Non-pigmented ciliary epithelial cell (primary cell): ENCODE measurements around the gene ARL8A.
A peak's percentile ranks its signal among the peaks of the same experiment; 100 is the strongest.
"Not testable (repeated sequence)": the region's sequence is repeated elsewhere in the genome, so short reads cannot be mapped to it uniquely, and the experiment has no call there.

Source experiments
- DNase-seq: peaks from one replicate; pipeline ENCODE4 v3.0.0-alpha.2; 2010; ENCODE audit warnings: low read depth

ARL8A gene

GRCh38 chr1:202144402-202145067, at the start of gene ARL8A:
TSS of gene ARL8A (minus strand) at chr1:202144737. CDS start at chr1:202144572, 165 bp downstream.
- no peak for DNase-seq

DNA sequence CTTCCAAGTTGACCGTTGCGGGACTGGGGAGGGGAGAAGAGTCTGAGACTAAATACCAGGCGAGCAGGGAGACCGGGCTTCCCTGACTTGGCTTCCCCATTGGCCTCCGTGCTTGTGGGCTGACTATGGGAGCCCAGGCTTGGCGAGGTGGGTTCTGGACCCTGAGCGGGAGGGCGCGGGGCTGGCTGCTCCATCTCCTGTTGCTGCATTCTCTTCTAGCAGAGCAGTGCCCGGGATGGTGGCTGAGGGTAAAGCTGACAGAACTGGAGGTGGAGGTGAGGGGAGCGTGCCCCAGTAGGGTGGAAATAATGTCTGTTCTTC, 49.8 kb upstream of the ARL8A start:
- DNase-seq, result no peak

DNA sequence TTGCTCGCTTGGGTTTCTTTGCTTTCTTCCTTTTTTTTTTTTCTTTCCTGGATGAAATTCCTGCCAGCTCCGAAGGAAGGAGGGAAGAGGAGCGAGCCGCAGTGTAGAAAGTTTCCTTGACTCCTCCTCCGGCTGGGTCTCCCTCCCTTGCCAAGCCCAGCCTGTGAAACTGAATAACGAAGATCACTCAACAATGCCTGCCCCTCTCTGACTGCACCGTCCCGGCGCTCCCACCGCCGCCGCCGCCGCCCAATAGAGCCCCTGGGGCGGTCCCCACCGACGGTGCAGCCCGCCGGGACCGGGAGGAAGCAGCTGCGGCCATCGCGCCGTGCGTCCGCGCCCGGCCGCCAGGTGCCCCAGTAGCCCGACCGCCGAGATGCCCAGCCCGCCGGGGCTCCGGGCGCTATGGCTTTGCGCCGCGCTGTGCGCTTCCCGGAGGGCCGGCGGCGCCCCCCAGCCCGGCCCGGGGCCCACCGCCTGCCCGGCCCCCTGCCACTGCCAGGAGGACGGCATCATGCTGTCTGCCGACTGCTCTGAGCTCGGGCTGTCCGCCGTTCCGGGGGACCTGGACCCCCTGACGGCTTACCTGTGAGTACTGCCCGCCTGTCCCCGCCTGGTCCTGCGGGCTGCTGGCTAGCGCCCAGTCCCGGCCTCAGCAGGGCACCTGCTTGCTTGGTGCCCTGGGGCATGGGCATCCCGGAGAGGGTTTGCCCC, 49.2 kb upstream of the ARL8A start, which contains the start of gene LGR6:
TSS of gene LGR6 (plus strand) at position 186 of the 714 bp plus-strand sequence. CDS start at position 377, 191 bp downstream.
- no peak for DNase-seq

DNA sequence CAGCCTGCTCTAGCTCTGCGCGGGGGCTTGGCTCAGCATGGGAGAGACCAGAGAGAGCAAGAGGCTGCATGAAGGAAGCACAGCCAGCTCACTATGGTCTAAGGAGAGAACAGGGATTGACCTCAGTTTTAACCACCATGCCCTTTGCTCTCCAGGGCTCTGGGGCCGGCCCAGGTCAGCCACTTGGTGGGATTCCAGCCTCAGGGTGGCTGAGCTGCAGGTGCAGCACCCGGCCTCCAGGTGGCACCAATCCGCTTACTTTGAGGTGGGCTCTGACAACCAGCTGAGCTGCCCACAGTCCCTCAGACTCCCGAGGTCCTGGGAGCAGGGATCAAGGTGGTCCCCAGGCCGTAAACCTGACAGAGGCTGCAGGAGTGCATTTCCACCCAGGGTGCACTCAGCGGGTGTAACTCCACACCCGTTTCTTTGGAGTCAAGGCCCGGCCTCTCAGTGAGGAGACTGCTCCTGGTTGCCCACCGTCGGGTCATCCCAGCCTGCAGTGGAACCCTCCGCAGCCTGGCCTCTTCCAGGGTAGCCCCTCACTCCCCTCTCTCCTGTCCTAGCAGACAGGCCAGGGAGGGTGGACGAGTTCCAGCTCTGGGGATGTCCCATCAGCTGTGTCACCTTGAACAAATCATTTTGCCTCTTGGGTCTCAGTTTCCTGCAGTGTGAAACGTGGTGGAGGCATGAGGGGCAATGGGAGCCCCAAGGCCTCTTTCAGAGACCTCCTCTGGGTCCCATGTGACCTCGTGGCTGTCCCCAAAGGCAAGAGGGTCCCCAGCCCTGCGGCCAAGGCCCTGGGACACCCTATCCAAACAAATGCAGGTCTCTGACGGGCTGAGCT, 48.5 kb upstream of the ARL8A start:
- DNase-seq, result no peak

DNA sequence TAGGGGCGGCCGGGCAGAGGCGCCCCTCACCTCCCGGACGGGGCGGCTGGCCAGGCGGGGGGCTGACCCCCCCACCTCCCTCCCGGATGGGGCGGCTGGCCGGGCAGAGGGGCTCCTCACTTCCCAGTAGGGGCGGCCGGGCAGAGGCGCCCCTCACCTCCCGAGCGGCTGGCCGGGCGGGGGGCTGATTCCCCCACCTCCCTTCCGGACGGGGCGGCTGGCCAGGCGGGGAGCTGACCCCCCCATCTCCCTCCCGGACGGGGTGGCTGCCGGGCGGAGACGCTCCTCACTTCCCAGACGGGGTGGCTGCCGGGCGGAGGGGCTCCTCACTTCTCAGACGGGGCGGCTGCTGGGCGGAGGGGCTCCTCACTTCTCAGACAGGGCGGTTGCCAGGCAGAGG, 46.9 kb upstream of the ARL8A start:
- DNase-seq, result not testable (repeated sequence)

GRCh38 chr1:202189918-202190715, 45.6 kb upstream of the ARL8A start:
- no peak for DNase-seq

GRCh38 chr1:202189001-202189790, 44.7 kb upstream of the ARL8A start:
- no peak for DNase-seq

GRCh38 chr1:202187697-202188407, 43.3 kb upstream of the ARL8A start:
- no peak for DNase-seq

- DNase-seq, result no peak
Observed at GRCh38 chr1:202187041-202187671, 42.6 kb upstream of the ARL8A start.

DNA sequence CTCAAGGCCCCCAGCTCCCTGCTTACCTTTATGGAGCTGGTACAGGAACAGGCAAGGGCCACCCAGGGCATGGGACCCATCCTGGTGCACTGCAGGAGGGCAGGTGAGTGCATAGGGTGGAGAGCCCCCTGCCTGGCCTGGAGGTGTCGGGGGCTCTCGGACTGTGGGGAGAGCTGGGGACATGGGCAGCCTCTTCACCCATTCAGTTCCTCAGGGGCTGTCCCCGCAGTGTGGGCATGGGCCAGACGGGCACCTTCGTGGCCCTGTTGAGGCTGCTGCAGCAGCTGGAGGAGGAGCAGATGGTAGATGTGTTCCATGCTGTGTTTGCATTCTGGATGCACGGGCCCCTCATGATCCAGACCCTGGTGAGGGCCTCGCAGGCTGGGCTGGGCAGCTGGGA, 41.8 kb upstream of the ARL8A start:
- no peak for DNase-seq

GRCh38 chr1:202184750-202185460, 40.4 kb upstream of the ARL8A start:
- DNase-seq, result peak; percentile 48

DNA sequence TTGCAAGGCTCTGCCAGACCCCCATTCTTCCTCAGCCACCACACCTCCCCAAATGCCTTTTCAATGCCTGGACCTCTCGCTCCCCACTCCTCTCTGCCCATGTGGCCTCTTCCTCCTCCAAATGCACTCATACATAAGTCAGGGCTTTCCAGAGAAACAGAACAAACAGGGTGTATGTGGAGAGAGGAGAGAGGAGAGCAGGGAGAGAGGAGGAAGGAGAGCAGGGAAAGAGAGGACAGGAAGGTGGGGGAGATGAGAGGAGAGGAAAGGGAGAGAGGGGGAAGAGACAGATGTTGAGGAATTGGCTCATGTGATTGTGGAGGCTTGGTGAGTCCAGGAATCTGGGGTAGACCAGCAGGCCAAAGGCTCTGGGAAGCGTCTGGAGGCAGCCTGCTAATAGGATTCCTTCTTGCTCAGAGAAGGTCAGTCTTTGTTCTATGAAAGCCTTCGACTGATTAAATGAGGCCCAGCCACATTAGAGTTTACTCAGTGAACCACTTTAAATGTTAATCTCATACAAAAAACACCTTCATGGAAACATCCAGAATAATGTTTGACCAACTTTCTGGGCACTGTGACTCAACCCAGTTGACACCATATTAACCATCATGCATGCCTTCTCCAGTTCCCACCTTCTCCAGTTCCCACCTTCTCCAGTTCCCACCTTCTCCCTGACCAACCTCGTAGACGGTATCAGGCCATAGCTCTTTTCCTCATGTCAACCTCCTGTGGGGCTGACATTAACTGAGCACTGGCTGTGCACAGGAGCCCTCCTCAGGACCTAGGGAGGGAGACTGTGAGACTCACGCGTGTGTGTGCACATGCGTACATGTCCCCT, 37.7 kb upstream of the ARL8A start:
- DNase-seq, result no peak

DNA sequence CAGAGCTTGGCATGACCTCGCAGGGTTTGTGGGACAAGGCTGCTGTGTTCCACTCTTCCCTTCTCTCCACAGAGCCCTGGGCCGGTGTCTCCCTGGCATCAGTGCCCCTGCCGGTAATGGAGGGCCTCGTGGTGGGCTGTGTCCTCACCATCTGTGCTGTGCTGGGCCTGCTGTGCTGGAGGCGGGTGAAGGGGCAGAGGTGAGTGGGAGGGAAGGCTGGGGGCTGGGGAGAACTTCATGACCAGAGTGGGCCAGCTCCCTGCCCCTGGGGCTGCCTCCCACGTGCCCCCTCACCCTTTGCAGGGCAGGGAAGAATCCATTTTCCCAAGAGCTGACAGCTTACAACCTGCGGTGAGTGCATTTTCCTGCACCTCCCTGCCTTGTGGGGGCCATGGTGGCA, 37.0 kb upstream of the ARL8A start:
- no peak for DNase-seq

DNA sequence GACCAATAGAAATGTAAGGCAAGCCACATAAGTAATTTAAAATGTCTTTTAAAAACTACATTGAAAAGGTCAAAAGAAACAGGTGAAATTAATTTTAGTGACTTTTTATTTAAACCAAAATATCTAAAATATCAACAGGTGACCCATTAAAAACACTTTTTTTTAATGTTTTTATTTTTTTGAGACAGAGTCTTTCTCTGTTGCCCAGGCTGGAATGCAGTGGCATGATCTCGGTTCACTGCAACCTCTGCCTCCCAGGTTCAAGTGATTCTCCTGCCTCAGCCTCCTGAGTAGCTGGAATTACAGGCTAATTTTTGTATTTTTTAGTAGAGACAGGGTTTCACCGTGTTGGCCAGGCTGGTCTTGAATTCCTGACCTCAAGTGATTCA, 36.2 kb upstream of the ARL8A start:
- DNase-seq, result not testable (repeated sequence)

DNA sequence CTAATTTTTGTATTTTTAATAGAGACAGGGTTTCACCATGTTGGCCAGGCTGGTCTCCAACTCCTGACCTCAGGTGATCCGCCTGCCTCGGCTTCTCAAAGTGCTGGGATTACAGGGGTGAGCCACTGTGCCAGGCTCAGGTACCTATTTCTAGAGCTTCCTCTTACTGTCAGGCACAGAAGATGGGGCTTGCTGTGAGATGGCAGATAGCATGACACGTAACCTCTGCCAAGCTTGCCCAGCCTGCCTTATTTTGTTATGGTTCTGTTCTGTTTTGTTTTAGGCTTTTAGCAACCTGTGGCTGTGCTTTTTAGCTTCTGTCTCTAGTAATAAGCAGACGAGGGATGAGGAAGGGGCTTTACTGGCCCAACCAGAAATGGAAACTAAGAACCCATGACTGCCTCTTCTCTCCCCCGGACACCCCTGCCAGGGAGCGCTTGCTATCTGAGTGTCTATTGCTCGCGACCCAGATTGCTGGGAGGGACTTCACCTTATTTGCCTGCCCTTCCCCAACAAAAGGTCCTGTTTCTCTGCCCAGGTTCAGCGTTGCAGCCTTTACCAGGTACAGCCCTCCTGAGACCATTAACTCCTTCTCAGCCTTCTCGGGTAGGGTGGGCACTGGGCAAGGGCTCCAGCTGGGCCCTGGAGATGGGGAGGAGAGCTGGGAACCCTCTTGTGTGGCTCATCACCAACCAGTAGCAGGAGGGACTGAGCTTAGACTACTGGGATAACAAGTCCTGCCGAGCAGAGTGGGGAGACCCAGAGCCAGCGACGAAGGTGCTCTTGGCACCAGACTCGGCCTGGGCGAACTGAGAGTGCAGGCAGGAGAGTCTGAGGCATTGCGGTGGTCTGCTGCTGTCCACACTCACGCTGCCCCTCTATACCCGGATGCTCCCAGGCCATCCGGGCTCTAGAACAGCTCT, 35.6 kb upstream of the ARL8A start:
- no peak for DNase-seq

- DNase-seq, result no peak
Observed at GRCh38 chr1:202176949-202177927, 32.7 kb upstream of the ARL8A start.
